Activated naive CD4-positive, alpha-beta T cell treated with Interleukin-2 at 50 U/mL for 16 hours (primary cell): ENCODE data around the gene AKNA.

Experiments used
- DNase-seq: peaks from one replicate; pipeline ENCODE4 v3.0.0-alpha.2; 2020

AKNA gene

GRCh38 chr9:114299286-114300152 lies 88.3 kb downstream of the AKNA start:
- DNase-seq, result no peak

GRCh38 chr9:114296338-114296737 lies 91.4 kb downstream of the AKNA start:
- no peak for DNase-seq

GRCh38 chr9:114294664-114295063 lies 93.1 kb downstream of the AKNA start:
- DNase-seq, result no peak

GRCh38 chr9:114291886-114292590 lies 95.7 kb downstream of the AKNA start:
- DNase-seq, result no peak

GRCh38 chr9:114291064-114291474 lies 96.7 kb downstream of the AKNA start:
- DNase-seq, result peak; percentile 72

GRCh38 chr9:114290561-114290986 lies 97.2 kb downstream of the AKNA start:
- DNase-seq, result no peak

GRCh38 chr9:114289571-114290481 lies 98.0 kb downstream of the AKNA start:
- DNase-seq, result no peak

- DNase-seq, result no peak
These were observed 98.7 kb downstream of the AKNA start for GRCh38 chr9:114289106-114289505.

GRCh38 chr9:114288193-114289091 lies 99.3 kb downstream of the AKNA start:
- DNase-seq, result no peak

GRCh38 chr9:114287763-114288192 lies 100.0 kb downstream of the AKNA start:
- DNase-seq, result no peak

GRCh38 chr9:114287001-114287762 lies 100.6 kb downstream of the AKNA start:
- no peak for DNase-seq

- no peak for DNase-seq
These were observed 101.6 kb downstream of the AKNA start for GRCh38 chr9:114286146-114286679.

GRCh38 chr9:114285166-114285867 lies 102.5 kb downstream of the AKNA start:
- no peak for DNase-seq

- no peak for DNase-seq
These were observed 103.3 kb downstream of the AKNA start for GRCh38 chr9:114284316-114285060.
